ENCODE results near the gene MGST3. TPM values are rescaled to one million over a fixed set of nuclear protein-coding genes. Genes with fewer than 3 reads are reported as not detected.

MGST3 gene
- total RNA-seq, 2 donors from 2014 or later: 56.7 to 70.0 TPM

DNA sequence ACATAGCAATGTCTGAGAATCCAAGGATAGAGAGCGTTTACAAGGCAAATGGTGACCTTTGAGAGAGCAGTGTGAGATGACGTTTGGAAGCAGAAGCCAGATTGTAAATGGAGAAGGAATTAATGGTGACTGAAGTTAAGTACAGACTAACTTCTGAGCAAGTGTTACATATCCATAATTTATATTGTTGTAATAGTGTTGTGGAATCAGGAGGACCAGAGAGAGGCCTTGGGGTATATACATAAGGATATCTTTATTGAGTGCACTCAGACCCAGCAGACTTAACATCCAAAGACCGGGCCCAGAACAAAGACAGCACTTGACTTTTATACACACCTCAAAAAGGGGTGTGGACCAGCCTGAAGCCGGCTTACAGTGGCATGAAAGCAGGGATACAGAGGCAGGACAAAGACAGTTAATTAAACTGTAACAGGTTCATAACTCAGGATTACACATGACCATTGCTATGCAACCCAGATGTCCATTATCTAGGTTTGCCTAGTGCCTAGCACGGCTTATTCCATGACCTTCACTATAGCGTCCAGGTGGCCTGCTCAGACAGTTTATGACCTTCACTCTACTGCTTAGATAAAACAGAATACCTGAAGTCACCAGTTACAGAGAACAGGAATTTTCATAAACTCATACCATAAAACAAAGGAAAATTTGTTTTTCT lies 2.7 kb upstream of the MGST3 start:
- Histone ChIP-seq H3K9me3 (no peaks in the 10 kb centered on the region), H3K4me1 (peaks cover 18% of the 10 kb centered on the region), H3K27ac (no peak overlapping the region), H3K4me3 (no peak overlapping the region), H3K27me3 (no peaks in the 10 kb centered on the region), H3K36me3 (replicated peaks in 1 of 2; ENCODE audit: insufficient read depth in 1 of 2, low read depth in 2 of 2) (no peaks in the 10 kb centered on the region)
- 60 to 68% methylated on average over 6 of the region's 6 CpGs for WGBS, 2 donors
- ATAC-seq: no peak
- TF ChIP-seq, protein P1, sequence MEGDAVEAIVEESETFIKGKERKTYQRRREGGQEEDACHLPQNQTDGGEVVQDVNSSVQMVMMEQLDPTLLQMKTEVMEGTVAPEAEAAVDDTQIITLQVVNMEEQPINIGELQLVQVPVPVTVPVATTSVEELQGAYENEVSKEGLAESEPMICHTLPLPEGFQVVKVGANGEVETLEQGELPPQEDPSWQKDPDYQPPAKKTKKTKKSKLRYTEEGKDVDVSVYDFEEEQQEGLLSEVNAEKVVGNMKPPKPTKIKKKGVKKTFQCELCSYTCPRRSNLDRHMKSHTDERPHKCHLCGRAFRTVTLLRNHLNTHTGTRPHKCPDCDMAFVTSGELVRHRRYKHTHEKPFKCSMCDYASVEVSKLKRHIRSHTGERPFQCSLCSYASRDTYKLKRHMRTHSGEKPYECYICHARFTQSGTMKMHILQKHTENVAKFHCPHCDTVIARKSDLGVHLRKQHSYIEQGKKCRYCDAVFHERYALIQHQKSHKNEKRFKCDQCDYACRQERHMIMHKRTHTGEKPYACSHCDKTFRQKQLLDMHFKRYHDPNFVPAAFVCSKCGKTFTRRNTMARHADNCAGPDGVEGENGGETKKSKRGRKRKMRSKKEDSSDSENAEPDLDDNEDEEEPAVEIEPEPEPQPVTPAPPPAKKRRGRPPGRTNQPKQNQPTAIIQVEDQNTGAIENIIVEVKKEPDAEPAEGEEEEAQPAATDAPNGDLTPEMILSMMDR (IDR thresholded peaks at IDR 0.05): no peak
- TF ChIP-seq POLR2A (IDR thresholded peaks at IDR 0.05): no peak
- DNase-seq: no peak
- intact Hi-C loops (cut with DNase I): no loop called here

DNA sequence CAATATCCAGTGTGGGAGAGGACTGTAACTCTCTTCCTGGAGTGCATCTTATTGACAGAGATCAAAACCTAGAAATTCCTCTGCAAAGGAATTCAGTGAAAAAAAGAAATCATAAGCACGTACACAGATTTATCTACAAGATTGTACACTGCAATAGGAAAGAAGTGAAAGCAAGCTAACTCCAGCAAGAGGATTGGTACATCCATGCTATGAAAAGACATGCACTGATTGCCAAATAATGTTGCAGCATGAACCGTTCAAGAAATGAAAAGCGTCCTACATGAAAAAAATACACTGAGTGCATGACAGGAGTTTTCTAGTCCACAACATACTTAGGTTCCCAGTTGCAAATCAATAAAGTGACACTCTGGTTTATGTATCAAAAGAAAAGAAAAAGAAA lies 1.9 kb upstream of the MGST3 start:
- H3K4me3 ChIP-seq: no peak overlapping the region
- no peak for TF ChIP-seq POLR2A (IDR thresholded peaks at IDR 0.05)
- TF ChIP-seq, protein P1 (IDR thresholded peaks at IDR 0.05): no peak
- H3K27me3 ChIP-seq: no peaks in the 10 kb centered on the region
- H3K27ac ChIP-seq: no peak overlapping the region
- intact Hi-C loops (cut with DNase I): no loop called here
- DNase-seq (no peak), ATAC-seq (no peak)
- no peaks in the 10 kb centered on the region for H3K36me3 ChIP-seq (replicated peaks in 1 of 2; ENCODE audit: insufficient read depth in 1 of 2, low read depth in 2 of 2)
- no peaks in the 10 kb centered on the region for H3K9me3 ChIP-seq
- 72 to 77% methylated on average over 3 of the region's 3 CpGs for WGBS, 2 donors
- peaks cover 26% of the 10 kb centered on the region for H3K4me1 ChIP-seq

DNA sequence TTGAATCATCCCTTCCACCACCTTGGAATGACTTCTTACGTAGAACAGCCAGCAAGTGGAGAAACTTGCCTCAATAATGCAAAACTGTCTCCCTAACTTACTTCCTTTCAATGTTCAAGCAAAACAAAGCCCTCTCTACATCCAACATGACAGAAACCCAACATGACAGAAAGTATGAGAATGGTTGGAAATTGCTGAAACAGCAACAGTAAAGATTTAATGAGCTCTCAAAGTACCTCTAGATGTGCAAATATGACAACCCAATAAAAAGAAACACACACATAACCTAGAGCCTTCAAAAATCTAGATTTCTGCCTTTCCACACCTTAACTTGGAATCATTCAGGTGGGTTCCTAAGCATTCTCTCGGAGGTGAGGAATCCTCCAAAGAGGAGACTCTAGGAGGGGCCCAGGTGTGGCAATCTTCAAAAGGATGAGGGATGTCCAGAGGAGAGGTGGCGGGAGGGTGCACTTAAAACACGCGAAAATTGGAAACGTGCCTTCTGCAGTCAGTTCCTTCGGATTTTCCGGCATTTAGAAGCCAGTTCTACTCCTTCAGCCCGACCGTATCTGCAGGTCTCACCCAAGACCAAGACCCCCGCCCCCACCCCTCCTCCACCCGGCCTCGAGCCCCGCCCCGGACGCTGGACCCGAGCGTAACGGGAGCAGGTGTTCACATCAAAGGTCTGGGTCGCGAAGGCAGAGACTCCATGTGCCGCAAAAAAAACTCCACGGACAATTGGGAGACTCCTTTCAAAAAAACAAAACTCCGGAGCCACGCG lies 996 bp upstream of the MGST3 start:
- peaks cover 32% of the 10 kb centered on the region for H3K4me1 ChIP-seq
- no peaks in the 10 kb centered on the region for H3K27me3 ChIP-seq
- 7 to 9% methylated on average over 16 to 26 of the region's 26 CpGs for WGBS, 2 donors
- peak overlapping the region; percentile 21 to 26 for H3K4me3 ChIP-seq
- no peak for DNase-seq
- H3K9me3 ChIP-seq: no peaks in the 10 kb centered on the region
- TF ChIP-seq, protein P1 (IDR thresholded peaks at IDR 0.05): no peak
- TF ChIP-seq POLR2A (IDR thresholded peaks at IDR 0.05): no peak
- H3K36me3 ChIP-seq (replicated peaks in 1 of 2; ENCODE audit: insufficient read depth in 1 of 2, low read depth in 2 of 2): no peaks in the 10 kb centered on the region
- peak; percentile 8 for ATAC-seq
- intact Hi-C loops (cut with DNase I): no loop called here
- H3K27ac ChIP-seq: peak overlapping the region; percentile 82 to 96 (median 91)

DNA sequence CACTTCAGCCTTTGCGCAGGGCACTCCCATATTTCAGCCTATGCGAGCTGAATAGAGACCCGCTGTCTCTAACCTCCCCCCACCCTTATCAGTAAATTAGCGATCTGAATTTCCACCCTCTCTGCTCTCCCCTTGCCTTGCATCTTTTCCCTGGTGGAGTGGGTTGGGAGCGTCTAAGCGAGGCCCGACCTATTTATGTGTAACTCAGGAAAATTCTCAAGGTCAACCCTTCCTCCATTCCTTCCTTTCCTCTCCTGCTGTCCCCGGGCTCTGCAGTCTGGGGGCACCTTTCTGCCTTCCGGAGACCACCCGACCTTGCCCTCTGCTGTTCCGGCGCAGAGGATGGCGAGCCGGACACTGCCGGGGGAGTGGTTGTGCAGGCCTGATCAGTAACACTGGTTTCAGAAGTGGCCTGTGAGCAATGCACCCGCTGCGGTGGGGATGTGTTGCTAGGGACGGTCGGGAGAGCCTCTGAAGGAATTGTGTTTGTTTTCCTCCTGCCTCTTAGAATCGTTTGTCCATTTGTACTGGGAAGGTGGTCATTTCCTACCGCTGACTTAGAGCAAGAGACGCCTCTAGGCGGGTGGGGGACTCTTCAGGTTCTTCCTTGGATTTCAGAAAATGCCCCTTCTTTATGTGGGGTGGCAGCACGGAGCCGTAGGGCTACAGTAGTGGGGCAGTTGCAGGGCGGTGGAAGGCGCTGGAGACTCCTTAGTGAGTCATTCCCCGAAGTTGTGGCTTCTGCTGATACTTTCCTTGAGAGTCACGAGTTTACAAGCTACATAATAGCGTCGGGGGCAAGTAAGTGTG lies 513 bp downstream of the MGST3 start:
- intact Hi-C loops (cut with DNase I): no loop called here
- Histone ChIP-seq H3K27ac (peak overlapping the region; percentile 82 to 96 (median 91)), H3K4me3 (peak overlapping the region; percentile 59 to 79), H3K9me3 (no peaks in the 10 kb centered on the region), H3K4me1 (peaks cover 39% of the 10 kb centered on the region), H3K36me3 (replicated peaks in 1 of 2; ENCODE audit: insufficient read depth in 1 of 2, low read depth in 2 of 2) (no peaks in the 10 kb centered on the region), H3K27me3 (no peaks in the 10 kb centered on the region)
- WGBS, 2 donors: 0 to 1% methylated on average over 20 to 31 of the region's 31 CpGs
- TF ChIP-seq POLR2A (IDR thresholded peaks at IDR 0.05): peak in 1 of 3 donors; percentile 14
- TF ChIP-seq, protein P1 (IDR thresholded peaks at IDR 0.05): peak in 3 of 7 experiments; percentile 14 to 36 (median 32)
- ATAC-seq (peak; percentile 18), DNase-seq (peak; percentile 51 to 66 (median 66))

All from body of pancreas (tissue), 4 donors.